BJ (cell line): ENCODE data around the gene HJURP. TPM values are rescaled to one million over a fixed set of nuclear protein-coding genes. Genes with fewer than 3 reads are reported as not detected.

Experiments
- CTCF ChIA-PET: fragments of 350-600 bp; formaldehyde crosslinking; extraction: SDS; loops from one replicate; lab custom pipeline; 2021; ENCODE audit warnings: antibody characterized with exemption, inconsistent platforms; lab: Yijun Ruan, JAX
- POLR2A ChIA-PET: fragments of 300-600 bp; sonication (Branson Sonifier 250); formaldehyde crosslinking; extraction: SDS; loops from one replicate; lab custom pipeline; 2021; ENCODE audit warnings: antibody characterized with exemption; lab: Charles Lee
- DNase-seq: peaks from one replicate; pipeline ENCODE4 v3.0.0-alpha.2; 2011; ENCODE audit warnings: low read depth
- H3K27me3 ChIP-seq: 2 replicates; pipeline ENCODE4 v1.6.0; 2011; ENCODE audit warnings: low read length; ENCODE audit not compliant: control insufficient read depth, insufficient read depth
- H3K36me3 ChIP-seq: 2 replicates; pipeline ENCODE4 v1.5.1; 2011; ENCODE audit warnings: low read length; ENCODE audit not compliant: control insufficient read depth, insufficient read depth
- H3K4me3 ChIP-seq: 2 replicates; pipeline ENCODE4 v1.5.1; 2011; ENCODE audit warnings: low read depth, mild to moderate bottlenecking, control low read depth, low read length
- polyA plus RNA-seq: library from polyadenylated mRNA; depleted of rRNA; stranded (reverse); fragments of >200 nt; gene quantifications from 2 replicates; pipeline ENCODE4 v1.2.3, GENCODE V29; 2011; rRNA removed
- TF ChIP-seq, protein P1 (sequence below): IDR thresholded peaks from 2 replicates; pipeline ENCODE4 v1.5.1; 2011; ENCODE audit warnings: low read depth, mild to moderate bottlenecking, control low read depth, inconsistent platforms, low read length, moderate library complexity; ENCODE audit not compliant: insufficient read depth

Gene HJURP
- polyA plus RNA-seq, 1 experiment = 46.2 TPM

DNA sequence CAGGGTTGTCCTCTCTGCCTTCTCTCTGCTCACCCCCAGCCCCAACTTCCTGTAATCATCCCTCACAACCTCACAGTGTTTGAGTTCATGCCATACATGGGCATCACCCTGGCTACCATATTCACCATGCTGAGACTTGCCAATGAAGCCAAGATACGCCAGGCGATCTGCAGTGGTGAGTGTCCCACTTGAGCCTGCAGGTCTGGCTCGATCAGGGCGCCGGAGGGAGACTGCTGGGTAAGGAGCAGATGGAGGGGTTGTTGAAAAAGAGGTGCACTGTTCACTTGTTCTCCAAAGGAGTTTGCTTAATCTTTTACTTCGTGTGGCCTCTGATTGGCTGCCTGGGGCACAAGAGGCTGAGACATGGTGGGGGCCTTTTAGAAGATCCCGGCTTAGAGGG lies 61.6 kb downstream of the HJURP start:
- ChIA-PET POLR2A (no interaction called here), CTCF (no interaction called here)
- TF ChIP-seq, protein P1, sequence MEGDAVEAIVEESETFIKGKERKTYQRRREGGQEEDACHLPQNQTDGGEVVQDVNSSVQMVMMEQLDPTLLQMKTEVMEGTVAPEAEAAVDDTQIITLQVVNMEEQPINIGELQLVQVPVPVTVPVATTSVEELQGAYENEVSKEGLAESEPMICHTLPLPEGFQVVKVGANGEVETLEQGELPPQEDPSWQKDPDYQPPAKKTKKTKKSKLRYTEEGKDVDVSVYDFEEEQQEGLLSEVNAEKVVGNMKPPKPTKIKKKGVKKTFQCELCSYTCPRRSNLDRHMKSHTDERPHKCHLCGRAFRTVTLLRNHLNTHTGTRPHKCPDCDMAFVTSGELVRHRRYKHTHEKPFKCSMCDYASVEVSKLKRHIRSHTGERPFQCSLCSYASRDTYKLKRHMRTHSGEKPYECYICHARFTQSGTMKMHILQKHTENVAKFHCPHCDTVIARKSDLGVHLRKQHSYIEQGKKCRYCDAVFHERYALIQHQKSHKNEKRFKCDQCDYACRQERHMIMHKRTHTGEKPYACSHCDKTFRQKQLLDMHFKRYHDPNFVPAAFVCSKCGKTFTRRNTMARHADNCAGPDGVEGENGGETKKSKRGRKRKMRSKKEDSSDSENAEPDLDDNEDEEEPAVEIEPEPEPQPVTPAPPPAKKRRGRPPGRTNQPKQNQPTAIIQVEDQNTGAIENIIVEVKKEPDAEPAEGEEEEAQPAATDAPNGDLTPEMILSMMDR = no peak
- DNase-seq = no peak
- H3K36me3 ChIP-seq = no peaks in the 10 kb centered on the region
- no peak overlapping the region for H3K4me3 ChIP-seq
- H3K27me3 ChIP-seq = no peaks in the 10 kb centered on the region

DNA sequence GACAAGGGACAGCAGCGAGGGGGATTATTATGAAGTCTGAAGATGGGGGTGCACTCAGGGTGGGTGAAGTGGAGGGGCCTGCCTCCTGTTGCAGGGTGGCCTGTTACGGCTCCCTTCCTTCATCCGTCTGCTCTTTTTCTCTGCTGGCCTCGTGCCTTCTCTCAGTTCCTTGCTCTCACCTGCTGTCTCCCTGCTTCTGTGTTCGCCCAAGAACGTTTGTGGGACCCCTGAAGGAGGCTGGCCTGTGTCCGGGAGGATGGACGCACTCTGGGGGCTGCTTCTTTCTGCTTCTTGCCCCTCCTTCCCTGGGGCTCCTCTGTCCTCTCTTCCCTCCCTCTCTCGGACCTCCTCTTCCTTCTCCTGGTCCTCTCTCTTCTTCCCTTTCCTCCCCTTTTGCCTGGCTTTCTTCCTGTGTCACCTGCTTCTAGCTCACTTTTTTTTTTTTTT lies 62.4 kb downstream of the HJURP start:
- H3K4me3 ChIP-seq = no peak overlapping the region
- no peaks in the 10 kb centered on the region for H3K27me3 ChIP-seq
- H3K36me3 ChIP-seq = no peaks in the 10 kb centered on the region
- CTCF ChIA-PET = no interaction called here
- DNase-seq = no peak
- TF ChIP-seq, protein P1 = no peak
- POLR2A ChIA-PET = no interaction called here

- Histone ChIP-seq H3K27me3 (no peaks in the 10 kb centered on the region), H3K4me3 (no peak overlapping the region), H3K36me3 (no peaks in the 10 kb centered on the region)
- POLR2A ChIA-PET = no interaction called here
- DNase-seq = no peak
- CTCF ChIA-PET = no interaction called here
- TF ChIP-seq, protein P1 = no peak
Observed at GRCh38 chr2:233791151-233791882, 63.0 kb downstream of the HJURP start.

- DNase-seq = no peak
- ChIA-PET POLR2A (no interaction called here), CTCF (no interaction called here)
- H3K4me3 ChIP-seq = no peak overlapping the region
- TF ChIP-seq, protein P1 = no peak
- no peaks in the 10 kb centered on the region for H3K36me3 ChIP-seq
- H3K27me3 ChIP-seq = no peaks in the 10 kb centered on the region
Observed at GRCh38 chr2:233789554-233789953, 64.8 kb downstream of the HJURP start.

Other genes starting within 250 kb of the HJURP start
- gene UGT1A8, start 236.9 kb downstream of the HJURP start, polyA plus RNA-seq = not detected in 2 replicates
- not detected in 2 replicates for gene UGT1A10, start 218.1 kb downstream of the HJURP start, polyA plus RNA-seq
- not detected in 2 replicates for gene UGT1A9, start 182.6 kb downstream of the HJURP start, polyA plus RNA-seq
- gene UGT1A7, start 172.6 kb downstream of the HJURP start, polyA plus RNA-seq = not detected in 2 replicates
- gene UGT1A6, start 161.6 kb downstream of the HJURP start, polyA plus RNA-seq = 0.11 TPM in 1 of 2 replicates, not detected in the other
- not detected in 2 replicates for gene UGT1A5, start 141.6 kb downstream of the HJURP start, polyA plus RNA-seq
- gene UGT1A4, start 135.8 kb downstream of the HJURP start, polyA plus RNA-seq = not detected in 2 replicates
- gene UGT1A3, start 125.5 kb downstream of the HJURP start, polyA plus RNA-seq = not detected in 2 replicates
- not detected in 2 replicates for gene UGT1A1, start 94.3 kb downstream of the HJURP start, polyA plus RNA-seq
- not detected in 2 replicates for gene MROH2A, start 76.2 kb downstream of the HJURP start, polyA plus RNA-seq
- not detected in 2 replicates for gene TRPM8, start 62.8 kb upstream of the HJURP start, polyA plus RNA-seq
- not detected in 2 replicates for gene SPP2, start 196.2 kb upstream of the HJURP start, polyA plus RNA-seq